OCI-LY7 (cell line): ENCODE measurements around the gene ULK1. TPM values are rescaled to one million over a fixed set of nuclear protein-coding genes. Genes with fewer than 3 reads are reported as not detected.

Experiments used
- BruUV-seq: library from RNA; stranded (reverse); fragments of 400-500 nt; replicated peaks from 2 replicates; lab custom pipeline; 2021; lab: Mats Ljungman, UMichigan
- CTCF ChIA-PET: fragments of 300-600 bp; sonication (Branson Sonifier 250); formaldehyde crosslinking; loops from one replicate; lab custom pipeline; 2022; ENCODE audit warnings: antibody characterized with exemption; ENCODE audit not compliant: unreplicated experiment; lab: Charles Lee
- POLR2A ChIA-PET: fragments of 300-600 bp; sonication (Branson Sonifier 250); formaldehyde crosslinking; loops from one replicate; lab custom pipeline; 2022; ENCODE audit warnings: antibody characterized with exemption; lab: Charles Lee
- DNase-seq: peaks from one replicate; pipeline ENCODE4 v3.0.0-alpha.2; 2015; ENCODE audit warnings: low spot score
- H2AFZ ChIP-seq: fragments of 200-600 bp; sonication (generic), shearing (Covaris generic); 2 replicates; pipeline ENCODE4 v1.6.1; 2014; ENCODE audit warnings: mild to moderate bottlenecking, antibody characterized with exemption, low read length, moderate library complexity
- H3K27ac ChIP-seq: fragments of 200-600 bp; sonication (generic); 2 replicates; pipeline ENCODE4 v1.5.1; 2014; ENCODE audit warnings: mixed run types, low read depth, mild to moderate bottlenecking, moderate library complexity, low read length, inconsistent platforms; ENCODE audit not compliant: poor library complexity, severe bottlenecking
- H3K36me3 ChIP-seq: fragments of 200-600 bp; sonication (generic); 2 replicates; pipeline ENCODE4 v1.6.1; 2014; ENCODE audit warnings: mild to moderate bottlenecking, antibody characterized with exemption, low read length, moderate library complexity, mixed read lengths; ENCODE audit not compliant: insufficient read depth
- H3K4me1 ChIP-seq: fragments of 200-600 bp; sonication (generic); 2 replicates; pipeline ENCODE4 v1.5.1; 2014; ENCODE audit warnings: mild to moderate bottlenecking, low read length; ENCODE audit not compliant: insufficient read depth, poor library complexity, severe bottlenecking
- H3K4me2 ChIP-seq: fragments of 200-600 bp; sonication (generic); 2 replicates; pipeline ENCODE4 v1.6.1; 2014; ENCODE audit warnings: mild to moderate bottlenecking, low read length
- H3K4me3 ChIP-seq: fragments of 200-600 bp; sonication (generic); 2 replicates; pipeline ENCODE4 v1.5.1; 2014; ENCODE audit warnings: mild to moderate bottlenecking, low read depth, low read length; ENCODE audit not compliant: poor library complexity, severe bottlenecking
- H3K79me2 ChIP-seq: fragments of 200-600 bp; sonication (generic); 2 replicates; pipeline ENCODE4 v1.6.1; 2016; ENCODE audit warnings: low read depth, mild to moderate bottlenecking, low read length, moderate library complexity, mixed read lengths; ENCODE audit not compliant: insufficient read depth
- H3K9me2 ChIP-seq: fragments of 200-600 bp; sonication (generic); 2 replicates; pipeline ENCODE4 v1.6.1; 2016; ENCODE audit warnings: mild to moderate bottlenecking, low read length, mixed read lengths; ENCODE audit not compliant: insufficient read depth
- H3K9me3 ChIP-seq: fragments of 200-600 bp; sonication (generic); 2 replicates; pipeline ENCODE4 v1.6.1; 2014; ENCODE audit warnings: mild to moderate bottlenecking, mixed run types, low read length, mixed read lengths
- H4K20me1 ChIP-seq: fragments of 200-600 bp; sonication (generic); 2 replicates; pipeline ENCODE4 v1.6.1; 2014; ENCODE audit warnings: mild to moderate bottlenecking, antibody characterized with exemption, low read length, moderate library complexity, mixed read lengths; ENCODE audit not compliant: insufficient read depth
- CTCF ChIP-seq: fragments of 200-600 bp; sonication (generic); conservative IDR thresholded peaks from 2 replicates; pipeline ENCODE4 v1.5.1; 2014; ENCODE audit warnings: mild to moderate bottlenecking, antibody characterized with exemption, low read length, moderate library complexity, mixed read lengths
- EZH2phosphoT487 ChIP-seq: fragments of 200-600 bp; sonication (generic); IDR thresholded peaks from 2 replicates; pipeline ENCODE4 v1.6.1; 2018; ENCODE audit warnings: low read depth, borderline replicate concordance, mild to moderate bottlenecking, mixed run types, antibody characterized with exemption, low read length, moderate library complexity, mixed read lengths
- intact Hi-C: fragments of 100-400 bp; cut with micrococcal nuclease; formaldehyde crosslinking; loops from one replicate; pipeline ENCODE4 v1.10.0; 2022; ENCODE audit not compliant: unreplicated experiment
- total RNA-seq, 2 experiments: library from RNA; depleted of rRNA in 1 of 2; stranded (reverse); fragments of >200 nt in 1 of 2; shearing (Covaris generic) in 1 of 2; gene quantifications; 2 replicates each; pipeline ENCODE4 v1.2.3, GENCODE V29; 2014 to 2022

Gene ULK1
- total RNA-seq, 2 experiments from 2014 or later, result 4.3 to 15.5 TPM

- no peak overlapping the region for H2AFZ ChIP-seq
- ChIA-PET CTCF (no interaction called here), POLR2A (no interaction called here)
- H3K4me1 ChIP-seq, result no peaks in the 10 kb centered on the region
- no TSS peak for BruUV-seq
- intact Hi-C loops, result no loop called here
- no peaks in the 10 kb centered on the region for H3K79me2 ChIP-seq
- no peaks in the 10 kb centered on the region for H3K9me3 ChIP-seq
- TF ChIP-seq EZH2phosphoT487 (no peak), CTCF (no peak)
- H3K9me2 ChIP-seq, result no peaks in the 10 kb centered on the region
- no peak overlapping the region for H3K27ac ChIP-seq
- H4K20me1 ChIP-seq, result no peaks in the 10 kb centered on the region
- H3K4me2 ChIP-seq, result no peak overlapping the region
- H3K36me3 ChIP-seq, result no peaks in the 10 kb centered on the region
- H3K4me3 ChIP-seq, result no peak overlapping the region
- DNase-seq, result no peak
These were observed 24.5 kb upstream of the ULK1 start for GRCh38 chr12:131869871-131870418.

GRCh38 chr12:131871677-131872076 lies 22.7 kb upstream of the ULK1 start:
- Histone ChIP-seq H3K9me2 (no peaks in the 10 kb centered on the region), H3K9me3 (no peaks in the 10 kb centered on the region), H4K20me1 (no peaks in the 10 kb centered on the region), H3K27ac (no peak overlapping the region), H3K4me2 (no peak overlapping the region), H3K79me2 (no peaks in the 10 kb centered on the region), H3K36me3 (no peaks in the 10 kb centered on the region), H2AFZ (no peak overlapping the region), H3K4me1 (no peaks in the 10 kb centered on the region), H3K4me3 (no peak overlapping the region)
- TF ChIP-seq EZH2phosphoT487 (no peak), CTCF (no peak)
- intact Hi-C loops, result no loop called here
- DNase-seq, result no peak
- ChIA-PET POLR2A (no interaction called here), CTCF (no interaction called here)
- BruUV-seq, result no TSS peak

- no TSS peak for BruUV-seq
- Histone ChIP-seq H3K4me2 (no peak overlapping the region), H4K20me1 (no peaks in the 10 kb centered on the region), H3K9me3 (no peaks in the 10 kb centered on the region), H2AFZ (no peak overlapping the region), H3K36me3 (no peaks in the 10 kb centered on the region), H3K9me2 (no peaks in the 10 kb centered on the region), H3K4me3 (no peak overlapping the region), H3K79me2 (no peaks in the 10 kb centered on the region), H3K4me1 (no peaks in the 10 kb centered on the region), H3K27ac (no peak overlapping the region)
- intact Hi-C loops, result no loop called here
- CTCF ChIA-PET, result no interaction called here
- no peak for DNase-seq
- POLR2A ChIA-PET, result no interaction called here
- TF ChIP-seq EZH2phosphoT487 (no peak), CTCF (no peak)
These were observed 22.0 kb upstream of the ULK1 start for GRCh38 chr12:131872154-131873051.
